Measurements from ENCODE around the gene TMCO4.
A peak's percentile ranks its signal among the peaks of the same experiment; 100 is the strongest.

The TMCO4 gene

GRCh38 chr1:19715334-19716203 is 84.1 kb downstream of the TMCO4 start:
- DNase-seq (ENCODE audit: low read depth) = peak; percentile 94

- no peak for DNase-seq (ENCODE audit: low read depth)
Observed at GRCh38 chr1:19712928-19713327, 86.8 kb downstream of the TMCO4 start.

- DNase-seq (ENCODE audit: low read depth) = no peak
Observed at GRCh38 chr1:19710825-19711611, 88.7 kb downstream of the TMCO4 start.

- DNase-seq (ENCODE audit: low read depth) = no peak
Observed at GRCh38 chr1:19709260-19709793, 90.4 kb downstream of the TMCO4 start.

GRCh38 chr1:19708567-19709110 is 91.1 kb downstream of the TMCO4 start:
- no peak for DNase-seq (ENCODE audit: low read depth)

GRCh38 chr1:19706136-19706535 is 93.6 kb downstream of the TMCO4 start:
- no peak for DNase-seq (ENCODE audit: low read depth)

- DNase-seq (ENCODE audit: low read depth) = no peak
Observed at GRCh38 chr1:19705464-19705863, 94.3 kb downstream of the TMCO4 start.

GRCh38 chr1:19704247-19705113 is 95.2 kb downstream of the TMCO4 start:
- DNase-seq (ENCODE audit: low read depth) = peak; percentile 72

- no peak for DNase-seq (ENCODE audit: low read depth)
Observed at GRCh38 chr1:19703280-19703679, 96.4 kb downstream of the TMCO4 start.

- no peak for DNase-seq (ENCODE audit: low read depth)
Observed at GRCh38 chr1:19700079-19700777, 99.5 kb downstream of the TMCO4 start.

GRCh38 chr1:19698181-19698580 is 101.5 kb downstream of the TMCO4 start:
- DNase-seq (ENCODE audit: low read depth) = no peak

- DNase-seq (ENCODE audit: low read depth) = no peak
Observed at GRCh38 chr1:19696820-19697219, 102.9 kb downstream of the TMCO4 start.

- DNase-seq (ENCODE audit: low read depth) = no peak
Observed at GRCh38 chr1:19695772-19696171, 103.9 kb downstream of the TMCO4 start.

- DNase-seq (ENCODE audit: low read depth) = no peak
Observed at GRCh38 chr1:19694298-19694697, 105.4 kb downstream of the TMCO4 start.

- no peak for DNase-seq (ENCODE audit: low read depth)
Observed at GRCh38 chr1:19690342-19690741, 109.4 kb downstream of the TMCO4 start.

- DNase-seq (ENCODE audit: low read depth) = no peak
Observed at GRCh38 chr1:19689856-19690255, 109.9 kb downstream of the TMCO4 start.

- DNase-seq (ENCODE audit: low read depth) = no peak
Observed at GRCh38 chr1:19689085-19689757, 110.5 kb downstream of the TMCO4 start.

- no peak for DNase-seq (ENCODE audit: low read depth)
Observed at GRCh38 chr1:19688041-19688842, 111.5 kb downstream of the TMCO4 start.

- DNase-seq (ENCODE audit: low read depth) = no peak
Observed at GRCh38 chr1:19687414-19687813, 112.3 kb downstream of the TMCO4 start.

- no peak for DNase-seq (ENCODE audit: low read depth)
Observed at GRCh38 chr1:19685994-19686393, 113.7 kb downstream of the TMCO4 start.
